Measurements from ENCODE around the gene CDC42BPB.

GRCh38 chr14:102994689-102995088 lies 62.7 kb downstream of the CDC42BPB start:
- TF ChIP-seq CTCF (IDR thresholded peaks at IDR 0.05) (no peak), POLR2A (IDR thresholded peaks at IDR 0.05) (no peak)
